GM12873 (cell line): ENCODE results near the gene PPP5C.
A peak's percentile ranks its signal among the peaks of the same experiment; 100 is the strongest.

Experiments used
- CTCF ChIP-seq: IDR thresholded peaks from 2 replicates; pipeline ENCODE4 v1.5.1; 2012; ENCODE audit warnings: low read depth, mild to moderate bottlenecking, moderate library complexity, low read length, control low read depth; ENCODE audit not compliant: insufficient read depth; ENCODE audit errors: missing control alignments

PPP5C gene

DNA sequence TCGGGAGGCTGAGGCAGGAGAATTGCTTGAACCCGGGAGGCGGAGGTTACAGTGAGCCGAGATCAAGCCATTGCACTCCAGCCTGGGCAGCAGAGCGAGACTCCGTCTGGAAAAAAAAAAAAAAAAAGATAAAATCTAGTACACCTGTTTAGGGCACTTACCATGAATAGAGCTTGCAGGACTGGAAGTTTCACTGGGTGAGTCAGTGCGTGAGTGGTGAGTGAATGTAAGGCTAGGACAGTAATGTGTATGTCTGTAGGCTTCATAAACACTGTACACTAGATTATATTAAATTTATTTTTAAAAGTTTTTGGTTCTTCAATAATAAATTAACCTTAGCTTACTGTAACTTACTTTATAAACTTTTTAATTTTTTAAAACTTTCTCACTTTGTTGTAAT is 22.9 kb downstream of the PPP5C start:
- no peak for TF ChIP-seq CTCF

DNA sequence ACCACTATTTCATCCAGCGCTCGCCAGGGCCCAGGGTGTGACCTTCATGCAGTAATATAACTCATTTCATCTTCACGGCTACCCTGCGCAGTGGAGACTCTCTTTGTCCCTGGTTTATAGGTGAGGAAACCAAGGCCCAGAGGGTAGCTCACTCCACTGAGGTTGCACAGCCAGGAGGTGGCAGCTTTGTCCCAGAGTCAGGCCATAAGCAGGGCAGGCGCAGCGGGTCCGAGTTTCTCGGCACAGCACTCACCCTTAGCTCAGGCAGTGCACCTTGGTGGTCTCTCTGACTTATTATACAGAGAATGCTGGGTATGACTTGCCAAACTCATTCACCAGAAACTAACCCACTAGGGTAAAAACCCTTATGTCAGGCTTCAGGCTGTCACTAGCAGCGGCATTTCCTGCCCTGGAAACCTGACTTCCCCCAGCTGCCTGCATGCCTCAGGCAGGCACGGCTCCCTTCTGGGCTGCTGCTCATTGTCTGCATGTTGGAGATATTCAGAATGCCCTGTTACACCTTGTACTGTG is 24.5 kb downstream of the PPP5C start:
- no peak for TF ChIP-seq CTCF

DNA sequence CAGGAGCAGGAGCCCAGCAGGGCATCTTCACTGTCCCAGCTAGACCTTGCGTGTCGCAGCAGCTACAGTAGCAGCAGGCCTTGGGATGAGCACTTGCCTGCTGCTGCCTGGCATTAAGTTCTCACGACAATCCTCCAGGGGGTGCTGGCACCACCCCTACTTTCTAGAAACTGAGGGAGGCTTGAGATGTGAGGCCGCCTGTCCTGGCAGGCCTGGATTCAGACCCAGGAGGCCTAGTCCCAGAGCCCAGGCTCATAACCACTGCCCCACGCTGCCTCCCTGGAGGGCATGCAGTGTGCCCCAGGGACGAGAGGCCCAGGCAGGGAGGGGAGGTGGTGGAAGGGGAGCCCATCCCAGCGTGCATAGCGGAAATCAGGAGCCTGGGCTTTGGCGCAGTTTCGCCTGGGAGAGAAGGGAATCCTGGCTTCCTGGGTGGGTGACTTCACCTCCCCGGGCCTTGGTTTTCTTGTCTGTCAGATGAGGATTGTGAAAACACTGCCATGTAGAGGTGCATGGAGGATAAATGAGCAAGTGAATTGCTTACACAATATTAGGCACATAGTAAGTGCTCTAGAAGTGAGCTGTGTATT is 26.1 kb downstream of the PPP5C start:
- peak; percentile 28 for TF ChIP-seq CTCF

- TF ChIP-seq CTCF: no peak
Observed at GRCh38 chr19:46373491-46374359, 26.8 kb downstream of the PPP5C start.

- no peak for TF ChIP-seq CTCF
Observed at GRCh38 chr19:46374536-46375475, 27.9 kb downstream of the PPP5C start.

DNA sequence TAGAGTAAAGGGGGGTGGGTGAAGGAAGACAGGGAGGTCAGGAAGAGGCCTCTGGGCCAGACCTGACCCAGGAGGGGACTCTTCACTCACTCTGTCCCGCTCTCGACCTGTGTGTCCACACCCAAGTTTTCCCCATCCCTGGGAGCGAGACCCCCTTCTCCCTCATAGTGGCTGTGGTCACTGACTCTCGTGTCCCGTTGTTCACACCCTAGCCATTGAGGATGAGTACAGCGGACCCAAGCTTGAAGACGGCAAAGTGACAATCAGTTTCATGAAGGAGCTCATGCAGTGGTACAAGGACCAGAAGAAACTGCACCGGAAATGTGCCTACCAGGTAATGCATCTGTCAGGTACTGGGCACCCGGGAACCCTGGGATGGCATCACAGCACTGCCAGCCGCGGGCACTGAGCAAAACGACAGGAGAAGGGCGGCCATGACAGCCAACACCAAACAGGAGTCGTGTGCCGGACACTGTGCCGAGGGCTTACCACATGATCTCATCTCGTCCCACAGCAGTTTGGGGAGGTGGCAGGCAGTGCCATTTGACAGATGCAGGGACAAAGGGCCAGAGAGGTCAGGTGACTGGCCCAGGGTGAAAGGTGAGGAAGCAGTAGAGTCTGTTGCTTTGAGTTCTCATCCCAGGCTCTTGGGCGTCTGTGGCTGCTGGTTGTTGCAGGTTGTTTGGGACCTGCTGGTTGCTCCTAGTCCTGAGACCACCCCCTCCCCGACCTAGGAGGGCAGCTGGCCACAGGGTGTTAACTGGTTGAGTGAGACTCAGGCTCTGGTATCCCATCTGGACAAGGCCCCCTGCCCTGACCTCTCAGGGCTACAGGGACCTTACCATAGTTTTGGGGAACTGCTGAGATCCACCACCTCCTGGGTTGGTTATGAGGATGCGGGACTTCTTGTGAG is 29.6 kb downstream of the PPP5C start:
- TF ChIP-seq CTCF: no peak
